HG03103 (cell line): ENCODE data around the gene ATAD3A.

Experiments
- ATAC-seq: cut with Tn5 transposase; IDR thresholded peaks from one replicate; pipeline ENCODE4 v1.9.1; 2021; ENCODE audit warnings: low read depth; ENCODE audit not compliant: unreplicated experiment

ATAD3A gene

GRCh38 chr1:1537626-1538250 lies 25.8 kb downstream of the ATAD3A start:
- ATAC-seq = no peak

- no peak for ATAC-seq
Observed at GRCh38 chr1:1538334-1538733, 26.4 kb downstream of the ATAD3A start.

GRCh38 chr1:1538989-1539309 lies 27.0 kb downstream of the ATAD3A start:
- ATAC-seq = no peak

- ATAC-seq = no peak
Observed at GRCh38 chr1:1539310-1540089, 27.5 kb downstream of the ATAD3A start.

- no peak for ATAC-seq
Observed at GRCh38 chr1:1540090-1540817, 28.3 kb downstream of the ATAD3A start, which contains the start of gene TMEM240. TSS of gene TMEM240 (minus strand) at chr1:1540624. CDS start at chr1:1540346, 278 bp downstream.

GRCh38 chr1:1540818-1541628 lies 29.1 kb downstream of the ATAD3A start:
- ATAC-seq = no peak

- ATAC-seq = no peak
Observed at GRCh38 chr1:1541956-1542765, 30.2 kb downstream of the ATAD3A start.

- ATAC-seq = no peak
Observed at GRCh38 chr1:1542766-1543705, 31.1 kb downstream of the ATAD3A start.

- ATAC-seq = no peak
Observed at GRCh38 chr1:1543706-1544099, 31.7 kb downstream of the ATAD3A start.

- no peak for ATAC-seq
Observed at GRCh38 chr1:1544544-1544943, 32.6 kb downstream of the ATAD3A start.

- no peak for ATAC-seq
Observed at GRCh38 chr1:1545946-1546737, 34.2 kb downstream of the ATAD3A start.

- no peak for ATAC-seq
Observed at GRCh38 chr1:1547011-1547410, 35.0 kb downstream of the ATAD3A start.

GRCh38 chr1:1547476-1547875 lies 35.5 kb downstream of the ATAD3A start:
- ATAC-seq = no peak

- no peak for ATAC-seq
Observed at GRCh38 chr1:1548591-1548990, 36.6 kb downstream of the ATAD3A start.

- ATAC-seq = no peak
Observed at GRCh38 chr1:1550087-1550486, 38.1 kb downstream of the ATAD3A start.

- no peak for ATAC-seq
Observed at GRCh38 chr1:1550591-1551432, 38.9 kb downstream of the ATAD3A start.
